ENCODE results near the gene PHF20.
"Not testable (repeated sequence)": the region's sequence is repeated elsewhere in the genome, so short reads cannot be mapped to it uniquely, and the experiment has no call there.

Gene PHF20

DNA sequence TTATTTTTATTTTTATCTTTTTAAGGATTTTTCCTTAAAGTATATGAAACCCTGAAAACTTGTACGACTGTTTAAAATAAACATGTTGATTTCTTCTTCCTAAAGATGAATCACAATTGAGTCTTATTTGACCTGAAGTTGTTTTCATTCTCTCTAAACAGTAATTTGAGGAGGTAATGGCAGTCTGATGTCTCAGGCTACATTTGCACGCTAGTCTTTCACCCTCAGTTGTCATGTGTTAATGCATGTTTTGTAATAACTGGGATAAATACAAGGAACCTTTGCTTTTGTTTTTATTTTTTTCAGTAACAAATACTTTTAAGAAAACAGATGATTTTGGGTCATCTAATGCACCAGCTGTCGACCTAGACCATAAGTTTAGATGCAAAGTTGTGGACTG lies 127.2 kb downstream of the PHF20 start:
- DNase-seq, result no peak
- TF ChIP-seq, protein P1, sequence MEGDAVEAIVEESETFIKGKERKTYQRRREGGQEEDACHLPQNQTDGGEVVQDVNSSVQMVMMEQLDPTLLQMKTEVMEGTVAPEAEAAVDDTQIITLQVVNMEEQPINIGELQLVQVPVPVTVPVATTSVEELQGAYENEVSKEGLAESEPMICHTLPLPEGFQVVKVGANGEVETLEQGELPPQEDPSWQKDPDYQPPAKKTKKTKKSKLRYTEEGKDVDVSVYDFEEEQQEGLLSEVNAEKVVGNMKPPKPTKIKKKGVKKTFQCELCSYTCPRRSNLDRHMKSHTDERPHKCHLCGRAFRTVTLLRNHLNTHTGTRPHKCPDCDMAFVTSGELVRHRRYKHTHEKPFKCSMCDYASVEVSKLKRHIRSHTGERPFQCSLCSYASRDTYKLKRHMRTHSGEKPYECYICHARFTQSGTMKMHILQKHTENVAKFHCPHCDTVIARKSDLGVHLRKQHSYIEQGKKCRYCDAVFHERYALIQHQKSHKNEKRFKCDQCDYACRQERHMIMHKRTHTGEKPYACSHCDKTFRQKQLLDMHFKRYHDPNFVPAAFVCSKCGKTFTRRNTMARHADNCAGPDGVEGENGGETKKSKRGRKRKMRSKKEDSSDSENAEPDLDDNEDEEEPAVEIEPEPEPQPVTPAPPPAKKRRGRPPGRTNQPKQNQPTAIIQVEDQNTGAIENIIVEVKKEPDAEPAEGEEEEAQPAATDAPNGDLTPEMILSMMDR (IDR thresholded peaks at IDR 0.05; ENCODE audit: low read depth, low read length), result no peak
- no peaks in the 10 kb centered on the region for H3K9me3 ChIP-seq (ENCODE audit: severe bottlenecking)
- peaks cover 21% of the 10 kb centered on the region for H3K36me3 ChIP-seq
- no peaks in the 10 kb centered on the region for H3K27me3 ChIP-seq (ENCODE audit: insufficient read depth, low read depth, severe bottlenecking)
- H3K4me3 ChIP-seq (ENCODE audit: low read depth, low read length), result no peak overlapping the region
- no peak overlapping the region for H3K27ac ChIP-seq

DNA sequence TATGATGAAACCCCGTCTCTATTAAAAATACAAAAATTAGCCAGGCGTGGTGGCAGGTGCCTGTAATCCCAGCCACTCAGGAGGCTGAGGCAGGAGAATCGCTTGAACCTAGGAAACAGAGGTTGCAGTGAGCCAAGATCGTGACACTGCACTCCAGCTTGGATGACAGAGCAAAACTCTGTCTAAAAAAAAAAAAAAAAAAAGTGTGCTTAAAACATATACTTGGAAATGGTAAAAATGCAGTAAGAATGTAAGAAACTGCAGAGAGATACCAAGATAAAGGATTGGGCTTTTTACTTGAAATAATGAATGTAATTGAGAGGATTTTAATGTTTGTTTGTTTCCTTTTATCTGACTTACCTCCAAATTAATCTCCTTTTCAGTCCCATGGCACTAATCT lies 129.4 kb downstream of the PHF20 start:
- H3K4me3 ChIP-seq (ENCODE audit: low read depth, low read length); H3K27me3 ChIP-seq (ENCODE audit: insufficient read depth, low read depth, severe bottlenecking); H3K9me3 ChIP-seq (ENCODE audit: severe bottlenecking); DNase-seq: not testable (repeated sequence)
- Histone ChIP-seq H3K27ac (peak overlapping the region; percentile 57), H3K36me3 (peaks cover 20% of the 10 kb centered on the region)

DNA sequence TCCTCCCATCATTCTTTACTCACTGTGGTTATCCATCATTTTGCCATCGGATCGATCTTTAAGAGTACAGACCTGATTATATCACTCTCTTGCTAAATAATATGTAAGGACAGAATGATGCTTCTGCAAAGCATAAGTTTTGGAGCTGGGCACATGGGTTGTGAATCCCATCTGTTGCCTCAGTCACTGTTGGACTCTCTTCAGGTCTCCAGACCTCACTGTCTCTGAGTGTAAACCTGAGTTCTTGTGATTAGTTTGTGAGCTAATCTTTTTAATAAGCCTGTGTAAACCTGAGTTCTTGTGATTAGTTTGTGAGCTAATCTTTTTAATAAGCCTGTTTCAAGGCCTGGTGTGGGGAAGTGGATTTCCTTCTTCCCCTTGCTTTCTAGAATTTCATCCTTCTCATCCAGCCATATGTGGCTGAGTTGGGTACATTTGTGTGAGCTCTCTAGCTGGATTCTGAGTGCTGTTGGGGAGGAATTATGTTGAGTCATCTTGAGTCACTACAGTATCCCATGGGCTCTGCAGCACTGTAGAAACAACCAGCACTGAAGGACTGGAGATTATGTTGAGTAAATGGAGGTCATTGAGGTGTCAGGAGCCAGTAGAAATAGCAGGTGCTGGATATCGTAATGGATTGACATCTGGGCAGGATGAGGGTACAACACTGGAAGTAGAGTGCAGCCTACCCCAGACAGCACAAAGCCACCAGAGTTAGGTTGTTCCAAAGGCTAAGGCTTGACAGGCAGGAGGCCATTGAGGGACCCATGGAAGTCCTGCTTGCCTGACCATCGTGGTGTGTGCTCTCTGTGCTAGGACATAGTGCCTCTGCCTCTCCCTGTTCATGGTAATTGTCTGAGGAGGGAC lies 130.1 kb downstream of the PHF20 start:
- DNase-seq, result peak; percentile 79
- Histone ChIP-seq H3K27ac (peak overlapping the region; percentile 82), H3K9me3 (ENCODE audit: severe bottlenecking) (no peaks in the 10 kb centered on the region), H3K27me3 (ENCODE audit: insufficient read depth, low read depth, severe bottlenecking) (no peaks in the 10 kb centered on the region), H3K36me3 (peaks cover 20% of the 10 kb centered on the region), H3K4me3 (ENCODE audit: low read depth, low read length) (no peak overlapping the region)
- TF ChIP-seq, protein P1 (IDR thresholded peaks at IDR 0.05; ENCODE audit: low read depth, low read length), result no peak

DNA sequence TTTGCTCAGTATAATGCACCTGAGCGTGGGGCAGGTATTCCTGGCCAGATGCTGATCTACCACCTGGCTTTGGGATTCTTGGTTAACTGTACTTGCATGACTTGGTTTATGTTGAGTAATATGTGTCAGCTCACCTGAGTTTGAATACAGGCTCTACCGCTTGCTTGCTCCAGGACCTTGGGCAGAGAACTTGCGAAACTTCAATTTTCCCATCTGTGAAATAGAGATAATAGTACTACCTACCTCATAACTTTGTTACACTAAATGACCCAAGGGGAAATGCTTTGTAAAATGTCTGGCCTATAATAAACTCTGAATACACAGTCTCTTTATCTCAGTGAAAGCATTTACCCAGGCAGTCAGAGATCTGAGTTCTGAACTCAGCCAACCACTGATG lies 130.7 kb downstream of the PHF20 start:
- Histone ChIP-seq H3K36me3 (peaks cover 20% of the 10 kb centered on the region), H3K9me3 (ENCODE audit: severe bottlenecking) (no peaks in the 10 kb centered on the region), H3K27ac (peak overlapping the region; percentile 82), H3K4me3 (ENCODE audit: low read depth, low read length) (no peak overlapping the region), H3K27me3 (ENCODE audit: insufficient read depth, low read depth, severe bottlenecking) (no peaks in the 10 kb centered on the region)
- DNase-seq, result no peak
- TF ChIP-seq, protein P1 (IDR thresholded peaks at IDR 0.05; ENCODE audit: low read depth, low read length), result no peak

DNA sequence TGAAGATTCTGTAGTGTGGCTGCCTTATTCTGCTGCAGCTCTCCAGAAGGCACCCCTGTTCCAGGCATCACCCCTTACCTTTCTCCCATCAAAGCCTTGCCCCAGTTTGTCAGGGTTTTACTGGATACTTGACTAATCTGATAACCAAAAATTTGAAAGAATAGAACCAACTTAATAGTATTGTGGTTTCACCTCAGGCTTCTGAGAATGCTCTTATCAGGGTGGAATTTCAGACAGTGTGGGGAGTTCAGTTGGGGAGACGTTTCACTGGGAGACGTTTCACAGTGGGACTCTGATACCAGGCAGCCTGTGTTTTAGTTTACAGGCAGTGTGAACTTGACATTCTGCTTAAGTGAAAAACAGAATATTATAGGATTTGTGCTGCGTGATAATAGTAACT lies 132.0 kb downstream of the PHF20 start:
- TF ChIP-seq, protein P1 (IDR thresholded peaks at IDR 0.05; ENCODE audit: low read depth, low read length), result no peak
- no peaks in the 10 kb centered on the region for H3K9me3 ChIP-seq (ENCODE audit: severe bottlenecking)
- H3K4me3 ChIP-seq (ENCODE audit: low read depth, low read length), result no peak overlapping the region
- H3K27me3 ChIP-seq (ENCODE audit: insufficient read depth, low read depth, severe bottlenecking), result no peaks in the 10 kb centered on the region
- H3K36me3 ChIP-seq, result peaks cover 17% of the 10 kb centered on the region
- peak overlapping the region; percentile 82 for H3K27ac ChIP-seq
- DNase-seq, result no peak

DNA sequence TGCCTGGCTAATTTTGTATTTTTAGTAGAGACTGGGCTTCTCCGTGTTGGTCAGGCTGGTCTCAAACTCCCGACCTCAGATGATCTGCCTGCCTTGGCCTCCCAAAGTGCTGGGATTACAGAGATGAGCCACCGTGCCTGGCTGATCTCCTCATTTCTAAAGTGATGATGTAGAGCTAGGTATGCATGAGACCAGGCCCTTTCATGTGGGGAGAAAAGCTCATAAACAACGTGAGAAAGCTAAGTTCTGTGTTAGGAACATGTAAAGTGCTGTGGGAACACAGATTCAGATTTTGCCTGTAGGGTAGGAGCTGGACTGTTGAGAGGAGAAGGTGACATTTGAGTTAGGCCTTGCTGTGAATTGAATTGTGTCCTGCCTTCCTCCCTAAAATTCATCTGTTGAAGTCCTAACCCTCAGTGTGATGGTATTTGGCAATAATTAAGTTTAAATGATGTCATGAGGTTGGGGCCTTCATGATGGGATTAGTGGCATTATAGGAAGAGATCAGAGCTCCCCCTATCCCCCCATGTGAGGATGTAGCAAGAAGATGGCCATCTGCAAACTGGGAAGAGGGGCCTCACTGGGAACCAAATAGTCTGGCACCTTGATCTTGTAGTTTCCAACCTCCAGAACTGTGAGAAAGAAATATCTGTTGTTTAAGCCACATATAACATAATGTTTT lies 133.3 kb downstream of the PHF20 start:
- TF ChIP-seq, protein P1 (IDR thresholded peaks at IDR 0.05; ENCODE audit: low read depth, low read length), result no peak
- DNase-seq, result no peak
- Histone ChIP-seq H3K27me3 (ENCODE audit: insufficient read depth, low read depth, severe bottlenecking) (no peaks in the 10 kb centered on the region), H3K36me3 (peaks cover 15% of the 10 kb centered on the region), H3K9me3 (ENCODE audit: severe bottlenecking) (no peaks in the 10 kb centered on the region), H3K4me3 (ENCODE audit: low read depth, low read length) (no peak overlapping the region), H3K27ac (no peak overlapping the region)
